NCI-H2029 treated with DMSO at 0.1 percent for 48 hours (cell line): ENCODE measurements around the gene ADIPOR2.

Experiments used
- DNase-seq: peaks from one replicate; lab custom pipeline; 2025; lab: John Stamatoyannopoulos, UW

ADIPOR2 gene

DNA sequence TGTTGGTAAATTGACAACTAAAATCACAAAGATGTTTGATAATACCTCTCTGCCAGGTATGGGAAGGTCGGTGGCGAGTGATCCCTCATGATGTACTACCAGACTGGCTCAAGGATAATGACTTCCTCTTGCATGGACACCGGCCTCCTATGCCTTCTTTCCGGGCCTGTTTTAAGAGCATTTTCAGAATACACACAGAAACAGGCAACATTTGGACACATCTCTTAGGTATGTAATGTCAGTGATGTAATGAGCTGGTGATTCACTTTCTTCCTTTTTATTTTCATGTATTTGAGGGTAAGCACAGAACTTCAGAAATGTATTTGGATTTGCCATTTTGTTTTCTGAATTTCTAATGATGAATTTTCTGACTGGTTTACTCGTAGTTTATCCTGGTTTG lies 86.9 kb downstream of the ADIPOR2 start:
- DNase-seq: no peak

GRCh38 chr12:1778911-1779310 lies 88.0 kb downstream of the ADIPOR2 start:
- no peak for DNase-seq

DNA sequence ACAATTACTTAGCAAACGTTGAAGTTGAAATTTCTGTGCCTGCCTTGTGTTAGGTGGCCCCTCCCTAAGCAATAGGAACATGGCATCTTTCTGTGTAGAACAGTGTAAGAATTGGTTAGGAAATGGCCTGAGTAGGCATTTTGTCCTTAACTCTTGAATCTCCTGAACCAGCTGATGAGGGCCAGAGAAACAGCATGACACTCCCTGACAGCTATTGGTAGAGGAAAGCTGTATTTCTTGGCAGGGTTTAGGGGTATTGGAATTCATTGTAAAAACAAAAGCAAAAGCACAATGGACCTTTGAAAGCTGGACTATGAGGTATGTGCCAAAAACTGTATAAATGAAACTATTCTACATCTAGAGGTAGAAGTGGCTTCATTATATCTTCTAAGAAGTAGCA lies 88.9 kb downstream of the ADIPOR2 start:
- no peak for DNase-seq

DNA sequence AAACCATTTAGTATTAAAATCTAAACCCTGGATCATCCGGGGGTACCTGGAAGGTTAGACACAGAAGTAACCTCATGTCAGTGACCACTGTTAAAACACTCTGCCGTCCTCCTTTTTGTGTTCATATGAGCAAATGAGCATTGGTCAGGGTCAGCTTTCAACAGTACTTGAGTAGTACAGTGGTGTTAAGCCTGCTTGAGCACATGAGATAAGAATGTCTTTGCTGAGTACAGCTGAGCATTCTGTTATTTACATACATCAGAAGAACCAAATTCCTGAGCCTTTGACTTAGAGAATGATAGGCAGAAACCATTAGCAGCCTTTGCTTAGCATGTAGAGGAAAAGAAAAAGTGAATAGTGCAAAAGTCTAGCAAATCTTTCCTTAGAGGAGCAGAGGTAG lies 90.9 kb downstream of the ADIPOR2 start:
- DNase-seq: no peak

GRCh38 chr12:1782215-1782614 lies 91.3 kb downstream of the ADIPOR2 start:
- no peak for DNase-seq

DNA sequence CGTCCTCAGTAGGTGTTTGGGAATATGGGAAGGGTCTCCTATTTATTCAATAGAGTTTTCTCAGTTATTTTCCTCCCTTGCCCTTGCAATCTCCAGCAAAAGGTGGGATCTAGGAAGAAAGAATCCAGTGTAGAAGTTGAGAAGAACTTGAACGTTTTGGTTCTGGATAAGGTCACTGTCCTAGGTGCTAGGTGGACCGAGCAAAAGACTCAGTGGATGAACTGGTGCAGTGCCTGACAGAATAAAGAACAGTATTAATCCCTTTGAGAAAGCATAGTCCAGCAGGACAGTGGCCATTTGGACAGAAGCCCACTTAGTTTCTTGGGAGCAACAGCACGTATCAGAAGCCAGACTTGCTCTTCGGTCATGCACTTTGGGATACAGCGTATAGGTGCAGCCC lies 96.8 kb downstream of the ADIPOR2 start:
- DNase-seq: no peak

- no peak for DNase-seq
Observed at GRCh38 chr12:1790444-1790843, 99.6 kb downstream of the ADIPOR2 start.

DNA sequence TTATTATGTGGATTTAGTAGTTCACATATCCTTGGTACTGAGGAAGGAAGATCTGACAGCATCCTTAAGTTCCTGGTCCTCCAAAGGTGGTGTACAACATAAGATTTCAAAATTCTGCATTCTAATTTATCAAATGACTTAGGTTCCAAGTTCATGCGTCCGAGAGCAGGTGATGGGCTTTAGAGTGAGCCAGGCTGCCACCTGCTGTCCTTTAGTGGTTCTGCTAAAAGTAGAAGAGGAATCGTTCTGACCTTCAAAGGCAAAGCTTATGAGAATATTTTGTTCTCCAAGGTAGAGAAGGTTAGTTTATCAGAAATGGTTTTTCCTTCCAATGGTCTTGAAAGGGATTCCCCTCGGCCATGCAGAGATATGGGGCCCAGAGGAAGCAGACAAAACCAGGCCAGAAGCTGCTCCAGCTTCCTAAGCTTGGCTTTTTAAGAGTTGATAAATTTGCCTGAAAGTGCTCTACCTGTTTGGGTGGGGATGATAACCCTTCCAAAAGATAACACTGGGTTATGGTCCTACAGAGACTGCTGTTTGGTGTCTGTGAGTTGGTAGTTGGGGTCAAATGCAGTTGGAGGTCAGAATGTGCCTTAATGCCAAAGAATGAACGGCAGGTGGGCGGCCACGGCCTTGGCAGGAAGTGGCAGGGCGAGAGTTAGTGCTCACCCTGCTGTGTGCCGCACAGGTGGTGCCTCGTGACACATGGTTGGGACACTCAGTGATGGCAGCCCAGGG lies 100.4 kb downstream of the ADIPOR2 start:
- peak; percentile 40 for DNase-seq

- DNase-seq: no peak
Observed at GRCh38 chr12:1792406-1792805, 101.5 kb downstream of the ADIPOR2 start.

DNA sequence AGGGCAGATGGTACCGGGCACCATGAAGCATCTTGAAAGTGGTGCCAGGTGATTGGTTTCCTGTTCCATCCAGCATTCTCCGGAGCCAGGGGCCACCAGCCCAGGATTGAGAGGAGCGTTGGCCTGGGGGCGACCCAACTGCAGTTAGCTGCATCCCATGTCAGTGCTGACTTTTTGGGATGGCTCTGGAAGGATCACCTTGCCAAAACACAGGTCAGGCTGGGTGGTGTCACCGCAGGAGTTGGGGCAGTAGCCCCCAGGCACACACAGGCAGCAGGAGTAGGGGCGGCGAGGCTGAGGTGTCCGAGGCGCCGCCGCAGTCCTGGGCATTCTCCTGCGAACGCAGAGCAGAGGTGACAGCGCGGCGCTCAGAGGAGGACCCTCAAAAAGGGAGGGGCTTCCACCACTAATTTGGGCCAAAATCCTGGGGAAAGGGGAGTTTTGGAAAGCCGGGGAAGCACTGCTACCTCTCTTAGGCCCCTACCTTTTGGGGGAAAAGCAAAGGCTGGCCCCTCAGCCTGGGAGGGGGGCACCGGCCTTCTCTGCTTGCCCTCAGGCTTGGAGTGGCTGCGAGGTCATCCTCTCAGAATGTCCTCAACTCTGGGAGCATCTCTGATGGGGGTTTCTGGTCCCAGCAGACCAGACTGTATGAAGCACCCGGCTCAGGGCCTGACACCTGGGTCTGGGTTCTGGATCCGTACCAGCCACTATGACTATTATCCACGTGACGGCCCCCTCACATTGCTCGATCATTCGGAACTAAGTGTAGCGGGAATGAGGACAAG lies 102.7 kb downstream of the ADIPOR2 start:
- no peak for DNase-seq

GRCh38 chr12:1794440-1795090 lies 103.7 kb downstream of the ADIPOR2 start:
- no peak for DNase-seq

- no peak for DNase-seq
Observed at GRCh38 chr12:1795221-1795784, 104.4 kb downstream of the ADIPOR2 start.

GRCh38 chr12:1795785-1796514 lies 105.1 kb downstream of the ADIPOR2 start:
- DNase-seq: peak; percentile 54

GRCh38 chr12:1796515-1797010 lies 105.7 kb downstream of the ADIPOR2 start:
- no peak for DNase-seq

DNA sequence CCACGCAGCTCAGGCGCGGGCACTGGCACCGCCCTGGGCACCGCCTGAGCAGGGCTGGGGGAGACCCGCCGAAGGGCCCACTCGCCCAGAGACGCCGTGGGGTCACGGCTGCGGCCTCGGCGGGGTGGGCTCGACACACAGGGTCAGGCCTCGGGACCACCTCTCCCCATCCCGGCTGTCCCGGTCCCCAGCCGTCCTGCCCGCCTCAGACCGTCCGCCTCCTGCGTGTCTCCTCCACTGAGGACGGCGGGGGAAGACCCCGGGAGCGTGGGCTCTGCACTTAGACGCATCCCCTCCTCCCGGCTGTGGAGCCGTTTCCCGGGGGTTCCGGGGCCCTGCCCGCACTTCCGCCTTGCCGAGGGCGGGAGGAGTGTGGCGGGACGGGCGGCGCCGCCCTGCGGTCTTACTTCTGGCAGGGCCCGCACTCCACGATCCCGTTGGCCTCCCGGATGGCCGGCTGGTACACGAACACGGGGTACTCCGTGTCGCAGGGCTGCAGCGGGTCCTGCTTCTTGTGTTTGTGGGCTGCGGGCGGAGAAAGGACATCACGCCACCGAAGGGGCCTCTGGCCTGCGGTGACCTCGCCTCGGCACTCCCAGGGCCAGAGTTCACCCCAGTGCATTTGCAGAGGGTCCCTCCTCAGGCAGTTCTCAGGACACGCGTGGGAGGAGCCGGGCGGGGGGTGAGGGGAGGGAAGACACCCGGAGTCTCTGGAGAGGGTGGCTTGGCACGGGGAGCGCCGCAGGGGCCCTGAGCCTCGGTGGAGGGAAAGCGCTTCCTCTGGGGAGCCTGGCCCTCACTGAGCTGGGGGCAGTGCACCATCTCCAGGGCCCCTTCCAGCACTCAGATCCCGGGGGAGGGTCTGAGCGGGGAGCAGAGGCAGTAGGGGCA lies 106.4 kb downstream of the ADIPOR2 start:
- no peak for DNase-seq

DNA sequence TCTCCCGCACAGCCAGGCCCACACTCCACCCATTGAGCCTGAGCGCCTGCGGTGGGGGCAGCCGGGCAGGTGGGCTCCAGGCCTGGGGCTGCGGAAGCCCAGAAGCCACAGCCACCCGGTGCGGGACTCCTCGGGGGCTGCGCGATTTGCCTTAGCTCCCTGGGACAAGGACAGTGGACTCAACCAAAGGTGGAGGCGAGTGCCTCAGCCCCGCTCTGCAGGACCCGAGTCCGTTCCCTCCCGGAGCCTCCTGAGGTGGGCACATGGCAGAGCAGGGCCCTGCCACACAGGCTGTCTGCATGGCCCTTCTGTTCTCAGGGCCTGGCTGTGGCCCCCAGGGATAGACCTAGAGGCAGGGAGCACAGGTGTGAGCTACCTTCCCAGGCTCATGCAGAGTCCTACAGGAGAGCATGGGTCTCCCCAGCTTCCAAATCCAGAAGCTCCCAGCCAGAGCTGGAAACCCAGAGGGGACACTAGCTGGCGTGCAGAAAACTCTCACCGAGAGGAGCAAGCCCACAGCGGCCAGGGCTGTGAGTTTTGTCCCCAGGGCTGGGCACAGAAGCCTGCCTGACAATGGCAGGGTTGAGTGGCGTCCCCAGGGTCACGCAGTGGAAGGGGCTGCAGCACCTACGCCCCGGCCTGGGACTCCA lies 107.2 kb downstream of the ADIPOR2 start:
- DNase-seq: no peak

- no peak for DNase-seq
Observed at GRCh38 chr12:1798641-1799020, 107.8 kb downstream of the ADIPOR2 start.

DNA sequence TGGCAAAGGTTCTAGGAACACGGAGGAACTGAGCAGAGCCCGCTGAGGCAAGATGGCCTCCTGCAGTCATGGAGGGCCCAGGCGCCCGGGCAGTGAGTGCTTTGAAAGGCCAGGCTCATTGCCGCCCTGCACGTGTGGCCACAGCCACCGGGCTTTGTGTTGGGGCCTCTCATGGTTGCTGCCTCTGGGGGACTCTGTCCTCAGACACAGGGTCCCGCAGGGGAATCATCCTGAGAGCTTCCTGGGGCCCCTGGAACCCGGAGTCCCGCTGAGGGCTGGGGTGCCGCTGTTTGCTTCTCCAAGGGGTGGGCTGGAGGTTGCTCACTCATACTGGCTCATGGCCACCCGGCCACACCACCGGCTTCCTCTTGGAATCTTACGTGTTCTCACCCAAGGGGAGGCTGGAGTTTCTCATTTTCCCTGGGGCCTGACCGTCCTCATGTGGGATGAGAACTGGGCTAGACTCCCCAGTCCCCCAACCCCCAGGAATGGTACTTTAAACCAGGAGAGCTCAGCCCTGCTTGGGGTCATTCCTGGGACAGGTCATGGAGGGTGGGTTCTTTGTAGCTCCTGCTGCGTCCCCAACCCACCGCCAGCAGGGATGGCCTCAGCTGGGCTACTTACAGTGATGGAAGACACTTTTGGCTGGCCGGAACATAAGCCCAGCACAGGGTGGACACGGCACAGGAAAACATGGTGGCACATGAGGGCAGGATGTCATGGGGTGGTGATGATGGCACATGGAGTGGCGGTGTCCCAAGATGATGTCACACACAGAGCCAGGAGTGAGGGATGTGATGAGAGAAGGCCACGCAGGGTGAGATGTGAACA lies 108.4 kb downstream of the ADIPOR2 start:
- no peak for DNase-seq

GRCh38 chr12:1799882-1800400 lies 109.1 kb downstream of the ADIPOR2 start:
- DNase-seq: no peak
